NCI-H1694 (cell line): ENCODE data around the gene C1orf87.
A peak's percentile ranks its signal among the peaks of the same experiment; 100 is the strongest.

Experiments
- DNase-seq: peaks from one replicate; lab custom pipeline; 2025; lab: John Stamatoyannopoulos, UW

The C1orf87 gene

GRCh38 chr1:59947047-59947938 lies 126.3 kb downstream of the C1orf87 start:
- peak; percentile 69 for DNase-seq

GRCh38 chr1:59945790-59946189 lies 127.8 kb downstream of the C1orf87 start:
- DNase-seq, result no peak
